ENCODE data around the gene SFMBT1.

DNA sequence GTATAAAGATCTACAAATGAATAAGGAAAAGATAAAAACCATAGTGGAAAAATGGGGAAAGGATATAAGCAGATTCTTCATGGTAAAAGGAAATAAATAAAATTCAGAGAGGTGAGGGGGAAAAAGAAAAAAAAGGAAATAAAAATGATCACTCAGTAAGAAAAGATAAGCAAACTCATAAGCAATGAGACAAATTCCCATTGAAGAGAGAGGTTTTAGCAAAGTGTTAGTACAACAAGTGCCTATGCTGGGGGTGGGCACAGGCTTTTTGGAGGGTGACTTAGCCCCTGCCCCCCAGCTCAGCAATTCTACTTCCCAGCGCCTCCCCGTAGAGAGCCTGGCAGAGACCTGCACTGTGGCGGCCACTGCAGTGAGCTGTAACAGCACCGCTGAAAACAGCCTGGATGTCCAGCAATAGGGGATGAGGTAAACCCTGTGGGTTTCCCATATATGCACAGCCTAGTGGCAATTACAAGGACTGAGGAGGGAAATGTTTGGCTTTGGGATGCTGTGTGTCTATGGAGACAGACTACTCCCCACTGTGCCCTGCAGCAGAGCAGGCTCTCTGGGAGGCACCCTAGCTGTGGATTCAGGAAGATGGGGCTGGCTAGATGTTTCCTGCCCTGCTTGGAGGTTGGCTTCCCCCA, 23.7 kb upstream of the SFMBT1 start:
- TF ChIP-seq CTCF (conservative IDR thresholded peaks at IDR 0.05 in 1 of 2, IDR thresholded peaks at IDR 0.05 in 1 of 2; ENCODE audit: extremely low read depth in 1 of 2, insufficient read depth in 1 of 2, low read depth in 1 of 2, low read length in 2 of 2): no peak
- no peak for TF ChIP-seq EZH2 (IDR thresholded peaks at IDR 0.05; ENCODE audit: borderline replicate concordance, low read length)

All from mammary epithelial cell (primary cell).